A673 (cell line): ENCODE measurements around the gene GOSR1. TPM values are rescaled to one million over a fixed set of nuclear protein-coding genes. Genes with fewer than 3 reads are reported as not detected.
"Not testable (repeated sequence)": the region's sequence is repeated elsewhere in the genome, so short reads cannot be mapped to it uniquely, and the experiment has no call there.

Experiments used
- BruUV-seq: library from RNA; stranded (reverse); fragments of 400-500 nt; replicated peaks from 2 replicates; lab custom pipeline; 2021; lab: Mats Ljungman, UMichigan
- CTCF ChIA-PET: fragments of 300-600 bp; sonication (Branson Sonifier 250); formaldehyde crosslinking; loops from one replicate; lab custom pipeline; 2022; ENCODE audit warnings: antibody characterized with exemption; lab: Charles Lee
- POLR2A ChIA-PET: fragments of 300-600 bp; sonication (Branson Sonifier 250); formaldehyde crosslinking; loops from one replicate; lab custom pipeline; 2022; ENCODE audit warnings: antibody characterized with exemption; ENCODE audit not compliant: low non-redundant PET; lab: Charles Lee
- DNase-seq: peaks from one replicate; pipeline ENCODE4 v3.0.0-alpha.2; 2015; ENCODE audit warnings: low spot score
- H3K27ac ChIP-seq: fragments of 200-600 bp; sonication (generic); 2 replicates; pipeline ENCODE4 v1.5.1; 2016; ENCODE audit warnings: mixed run types, low read depth, mild to moderate bottlenecking, mixed read lengths, antibody characterized with exemption, low read length; ENCODE audit not compliant: poor library complexity, severe bottlenecking
- H3K27me3 ChIP-seq: fragments of 200-600 bp; sonication (generic); replicated peaks from 2 replicates; pipeline ENCODE4 v1.6.1; 2017; ENCODE audit warnings: mixed run types, low read depth, mild to moderate bottlenecking, mixed read lengths, antibody characterized with exemption, low read length; ENCODE audit not compliant: insufficient read depth, poor library complexity
- H3K36me3 ChIP-seq: fragments of 200-600 bp; sonication (generic); 2 replicates; pipeline ENCODE4 v1.6.1; 2016; ENCODE audit warnings: mixed run types, mild to moderate bottlenecking, mixed read lengths, antibody characterized with exemption, low read length; ENCODE audit not compliant: insufficient read depth, poor library complexity, severe bottlenecking
- H3K4me1 ChIP-seq: fragments of 200-600 bp; sonication (generic); 2 replicates; pipeline ENCODE4 v1.6.1; 2017; ENCODE audit warnings: mixed run types, mild to moderate bottlenecking, mixed read lengths, antibody characterized with exemption, low read length; ENCODE audit not compliant: insufficient read depth, poor library complexity, severe bottlenecking
- H3K4me3 ChIP-seq: fragments of 200-600 bp; sonication (generic); 2 replicates; pipeline ENCODE4 v1.5.1; 2016; ENCODE audit warnings: low read depth, mixed run types, mild to moderate bottlenecking, mixed read lengths, low read length; ENCODE audit not compliant: poor library complexity, severe bottlenecking
- H3K9me3 ChIP-seq: fragments of 200-600 bp; sonication (generic); 2 replicates; pipeline ENCODE4 v1.6.1; 2016; ENCODE audit warnings: mixed run types, low read depth, mild to moderate bottlenecking, mixed read lengths, antibody characterized with exemption, low read length; ENCODE audit not compliant: poor library complexity, severe bottlenecking
- CTCF ChIP-seq: fragments of 300-800, 200-600 bp; sonication (generic); conservative IDR thresholded peaks from 2 replicates; pipeline ENCODE4 v1.5.1; 2017; ENCODE audit warnings: low read depth, mild to moderate bottlenecking, antibody characterized with exemption, low read length, moderate library complexity, mixed read lengths
- EZH2 ChIP-seq: fragments of 200-600 bp; sonication (generic); IDR thresholded peaks from 2 replicates; pipeline ENCODE4 v1.6.1; 2017; ENCODE audit warnings: borderline replicate concordance, low read depth, mild to moderate bottlenecking, mixed read lengths, antibody characterized with exemption, low read length; ENCODE audit not compliant: poor library complexity, severe bottlenecking
- intact Hi-C: fragments of 100-400 bp; cut with micrococcal nuclease; formaldehyde crosslinking; loops from one replicate; pipeline ENCODE4 v1.10.0; 2022; ENCODE audit not compliant: unreplicated experiment
- total RNA-seq: library from RNA; stranded (reverse); gene quantifications from 2 replicates; pipeline ENCODE4 v1.2.3, GENCODE V29; 2021

Gene GOSR1
- total RNA-seq, 1 experiment from 2014 or later: 69.1 TPM

- TF ChIP-seq EZH2 (no peak), CTCF (no peak)
These were observed 66.2 kb downstream of the GOSR1 start for GRCh38 chr17:30543456-30543855.

DNA sequence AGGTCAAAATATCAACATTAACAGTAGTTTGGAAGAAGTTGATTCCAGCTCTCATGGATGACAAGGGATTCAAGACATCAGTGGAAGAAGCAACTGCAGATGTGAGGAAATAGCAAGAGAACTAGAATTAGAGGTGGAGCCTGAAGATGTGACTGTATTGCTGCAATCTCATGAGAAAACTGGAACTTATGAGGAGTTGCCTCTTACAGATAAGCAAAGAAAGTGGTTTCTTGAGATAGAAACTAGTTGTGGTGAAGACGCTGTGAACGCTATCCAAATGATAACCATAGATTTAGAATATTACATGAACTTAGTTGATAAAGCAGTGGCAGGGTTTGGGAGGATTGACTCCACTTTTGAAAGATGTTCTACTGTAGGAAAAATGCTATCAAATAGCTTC lies 67.8 kb downstream of the GOSR1 start:
- intact Hi-C loops: no loop called here
- TF ChIP-seq CTCF: no peak
- no peak for TF ChIP-seq EZH2
- POLR2A ChIA-PET: no interaction called here

More at GRCh38 chr17:30543456-30543855, 66.2 kb downstream of the GOSR1 start:
- no peaks in the 10 kb centered on the region for H3K27me3 ChIP-seq
- H3K36me3 ChIP-seq: no peaks in the 10 kb centered on the region
- DNase-seq: no peak
- intact Hi-C loops: no loop called here
- ChIA-PET POLR2A (no interaction called here), CTCF (no interaction called here)
- H3K4me3 ChIP-seq: no peak overlapping the region
- BruUV-seq: no TSS peak
- H3K4me1 ChIP-seq: no peaks in the 10 kb centered on the region
- no peak overlapping the region for H3K27ac ChIP-seq
- no peaks in the 10 kb centered on the region for H3K9me3 ChIP-seq

GRCh38 chr17:30547778-30548573 lies 70.8 kb downstream of the GOSR1 start:
- Histone ChIP-seq H3K27ac (no peak overlapping the region), H3K9me3 (no peaks in the 10 kb centered on the region), H3K36me3 (no peaks in the 10 kb centered on the region), H3K27me3 (no peaks in the 10 kb centered on the region), H3K4me1 (no peaks in the 10 kb centered on the region), H3K4me3 (no peak overlapping the region)
- TF ChIP-seq EZH2 (no peak), CTCF (no peak)
- ChIA-PET POLR2A (no interaction called here), CTCF (no interaction called here)
- DNase-seq: no peak
- BruUV-seq: no TSS peak
- intact Hi-C loops: no loop called here

More for the DNA sequence above, 67.8 kb downstream of the GOSR1 start:
- no peaks in the 10 kb centered on the region for H3K4me1 ChIP-seq
- BruUV-seq: no TSS peak
- H3K27me3 ChIP-seq: no peaks in the 10 kb centered on the region
- H3K4me3 ChIP-seq: no peak overlapping the region
- H3K9me3 ChIP-seq: no peaks in the 10 kb centered on the region
- DNase-seq: no peak
- no peak overlapping the region for H3K27ac ChIP-seq
- CTCF ChIA-PET: no interaction called here
- H3K36me3 ChIP-seq: no peaks in the 10 kb centered on the region

- H3K4me3 ChIP-seq, DNase-seq, H3K4me1 ChIP-seq, H3K27ac ChIP-seq, POLR2A ChIA-PET, H3K9me3 ChIP-seq, intact Hi-C loops, CTCF ChIA-PET, BruUV-seq, H3K27me3 ChIP-seq, H3K36me3 ChIP-seq: not testable (repeated sequence)
These were observed 72.0 kb downstream of the GOSR1 start for GRCh38 chr17:30549181-30549580.
